H54 (cell line): ENCODE measurements around the gene MRAP.
A peak's percentile ranks its signal among the peaks of the same experiment; 100 is the strongest.

ENCODE experiments used
- DNase-seq: peaks from one replicate; pipeline ENCODE4 v3.0.0; 2011; ENCODE audit warnings: low spot score, mixed read lengths; ENCODE audit not compliant: insufficient read length
- FAIRE-seq: peaks from 3 replicates; lab custom pipeline; 2011; peaks lifted over from hg19 to GRCh38; lab: Jason Lieb, UNC
- POLR2A ChIP-seq: IDR thresholded peaks from 2 replicates; pipeline ENCODE4 v1.6.1; 2011; ENCODE audit warnings: low read depth, mild to moderate bottlenecking, low read length

MRAP gene

DNA sequence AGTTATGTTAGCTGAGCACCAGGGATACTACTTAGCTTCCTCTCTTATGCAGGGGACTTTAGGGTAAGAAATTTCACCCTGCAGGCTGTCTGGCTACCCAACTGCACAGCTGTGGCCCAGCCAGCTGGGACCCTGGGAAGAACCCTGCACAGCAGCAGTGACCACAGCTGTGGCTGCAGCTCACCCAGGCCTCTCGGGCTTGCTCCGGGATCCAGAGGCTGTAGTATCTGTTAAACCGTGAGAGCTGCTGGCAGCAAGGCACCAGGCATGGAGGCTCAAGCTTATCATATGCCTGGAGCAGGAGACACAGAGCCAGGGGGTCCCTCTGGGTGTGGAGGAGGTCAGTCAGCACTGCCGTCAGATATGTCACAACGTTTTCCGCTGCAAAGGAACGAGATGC is 53.9 kb downstream of the MRAP start:
- no peak for FAIRE-seq
- TF ChIP-seq POLR2A: no peak
- no peak for DNase-seq

DNA sequence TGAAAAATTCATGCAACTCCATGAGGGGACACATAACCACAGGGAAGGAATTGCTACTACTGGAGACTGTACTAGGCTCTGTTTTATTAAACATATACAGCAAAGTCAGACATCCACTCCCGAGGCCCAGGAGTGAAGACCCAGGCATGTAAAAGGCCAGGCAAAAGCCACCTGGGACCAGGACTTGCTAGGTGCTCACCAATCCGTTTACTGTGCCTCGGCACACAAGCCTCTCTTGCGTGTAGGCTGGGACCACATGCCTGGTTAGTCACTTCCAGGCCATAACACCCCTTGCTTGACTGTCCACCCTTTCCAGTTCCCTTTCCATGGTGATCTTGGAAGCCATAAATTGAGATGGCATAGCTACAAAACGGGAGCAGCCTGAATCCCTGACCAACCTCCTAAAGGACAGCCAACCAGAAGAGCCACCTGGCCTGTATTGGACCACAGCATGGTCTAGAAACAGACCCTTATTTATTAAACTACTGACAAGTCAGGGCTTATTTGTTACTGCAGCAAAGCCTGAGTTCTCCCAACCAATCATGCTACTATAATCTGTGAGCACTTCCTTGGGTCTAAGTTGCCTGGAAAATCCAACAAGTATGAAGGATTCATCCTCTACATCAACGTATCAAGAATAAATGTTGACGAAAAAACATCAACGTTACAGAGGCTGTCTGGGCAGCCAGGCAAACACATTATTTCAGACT is 54.5 kb downstream of the MRAP start:
- no peak for TF ChIP-seq POLR2A
- DNase-seq: no peak
- no peak for FAIRE-seq

DNA sequence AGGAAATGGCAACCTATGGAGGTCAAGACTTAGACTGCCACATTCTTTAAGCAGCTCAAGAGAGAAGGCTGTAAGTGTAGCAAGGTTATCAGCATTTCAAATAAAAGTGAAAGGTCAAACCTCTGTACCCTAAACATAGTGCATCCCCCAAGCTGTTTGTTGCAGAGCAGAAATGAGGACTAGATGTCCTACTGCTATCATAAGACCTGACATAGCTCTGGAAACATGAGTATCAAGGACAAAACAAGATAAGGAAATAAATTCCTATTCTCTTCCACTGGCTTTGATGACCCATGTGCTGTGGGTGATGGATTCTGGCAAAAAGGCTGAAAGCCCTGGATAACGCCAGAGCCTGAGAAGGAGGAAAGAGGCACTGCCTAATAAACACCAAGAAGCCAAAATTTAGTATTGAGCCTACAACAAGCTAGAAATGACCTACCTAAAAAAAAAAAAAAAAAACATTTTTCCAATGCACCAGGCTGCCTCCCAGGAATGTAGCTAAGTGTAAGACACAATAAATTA is 58.3 kb downstream of the MRAP start:
- no peak for TF ChIP-seq POLR2A
- DNase-seq (no peak), FAIRE-seq (no peak)

- FAIRE-seq: no peak
- no peak for TF ChIP-seq POLR2A
- DNase-seq: peak; percentile 33
Measured at GRCh38 chr21:32359719-32360260, 61.1 kb downstream of the MRAP start.

- DNase-seq (no peak), FAIRE-seq (no peak)
- TF ChIP-seq POLR2A: no peak
Measured at GRCh38 chr21:32360401-32360975, 61.8 kb downstream of the MRAP start.
